ENCODE measurements around the gene TENT4A.

The TENT4A gene

GRCh38 chr5:6744841-6745705, 31.8 kb downstream of the TENT4A start:
- H3K4me3 ChIP-seq (ENCODE audit: low read depth, low read length), result no peak overlapping the region
- TF ChIP-seq CTCF (IDR thresholded peaks at IDR 0.05; ENCODE audit: low read depth, low read length), result no peak

GRCh38 chr5:6745706-6746222, 32.5 kb downstream of the TENT4A start:
- TF ChIP-seq CTCF (IDR thresholded peaks at IDR 0.05; ENCODE audit: low read depth, low read length), result peak; percentile 56; the same call in 1 of the 2 replicates
- H3K4me3 ChIP-seq (ENCODE audit: low read depth, low read length), result no peak overlapping the region

- H3K4me3 ChIP-seq (ENCODE audit: low read depth, low read length), result no peak overlapping the region
- TF ChIP-seq CTCF (IDR thresholded peaks at IDR 0.05; ENCODE audit: low read depth, low read length), result no peak
These were observed 33.0 kb downstream of the TENT4A start for GRCh38 chr5:6746244-6746643.

- H3K4me3 ChIP-seq (ENCODE audit: low read depth, low read length), result no peak overlapping the region
- TF ChIP-seq CTCF (IDR thresholded peaks at IDR 0.05; ENCODE audit: low read depth, low read length), result no peak
These were observed 33.9 kb downstream of the TENT4A start for GRCh38 chr5:6747103-6747502.

- H3K4me3 ChIP-seq (ENCODE audit: low read depth, low read length), result no peak overlapping the region
- no peak for TF ChIP-seq CTCF (IDR thresholded peaks at IDR 0.05; ENCODE audit: low read depth, low read length)
These were observed 34.9 kb downstream of the TENT4A start for GRCh38 chr5:6748142-6748541.

GRCh38 chr5:6749026-6749716, 35.9 kb downstream of the TENT4A start:
- no peak overlapping the region for H3K4me3 ChIP-seq (ENCODE audit: low read depth, low read length)
- no peak for TF ChIP-seq CTCF (IDR thresholded peaks at IDR 0.05; ENCODE audit: low read depth, low read length)

Measured in WI38 (cell line).